ENCODE measurements around the gene KLHL17. TPM values are rescaled to one million over a fixed set of nuclear protein-coding genes. Genes with fewer than 3 reads are reported as not detected.

Gene KLHL17
- total RNA-seq, 1 experiment from 2014 or later, result 32.1 TPM

- peaks cover 41% of the 10 kb centered on the region for H3K27me3 ChIP-seq (ENCODE audit: low read length)
- H2AFZ ChIP-seq (ENCODE audit: low read length), result no peak overlapping the region
- BruUV-seq (replicated peaks), result no TSS peak
- no peak overlapping the region for H3K4me3 ChIP-seq (ENCODE audit: low read length)
- H3K79me2 ChIP-seq (ENCODE audit: low read length), result no peaks in the 10 kb centered on the region
- no peaks in the 10 kb centered on the region for H3K36me3 ChIP-seq (ENCODE audit: low read depth, low read length)
- no peak for DNase-seq
- peaks cover 3% of the 10 kb centered on the region; the same call in 1 of the 2 replicates for H3K4me1 ChIP-seq (ENCODE audit: insufficient read depth, low read length)
- ChIA-PET POLR2A (ENCODE audit: unreplicated experiment) (no interaction called here), CTCF (no interaction called here)
- no peaks in the 10 kb centered on the region for H3K9me2 ChIP-seq (replicated peaks; ENCODE audit: low read length)
- H3F3A ChIP-seq (ENCODE audit: low read length, unreplicated experiment), result no peaks in the 10 kb centered on the region
- TF ChIP-seq EZH2 (IDR thresholded peaks at IDR 0.05; ENCODE audit: low read length, unreplicated experiment) (no peak), EZH2phosphoT487 (IDR thresholded peaks at IDR 0.05; ENCODE audit: borderline replicate concordance, low read length) (no peak), CTCF (conservative IDR thresholded peaks at IDR 0.05; ENCODE audit: low read depth, low read length) (no peak)
- no peak overlapping the region for H3K4me2 ChIP-seq (ENCODE audit: low read length)
- no peak overlapping the region for H3K9ac ChIP-seq (ENCODE audit: low read length)
- intact Hi-C loops (cut with micrococcal nuclease), result no loop called here
- no peak for ATAC-seq
- no peaks in the 10 kb centered on the region for H4K20me1 ChIP-seq (ENCODE audit: low read length)
- no peak overlapping the region for H3K27ac ChIP-seq (ENCODE audit: low read length)
- no peaks in the 10 kb centered on the region for H3K9me3 ChIP-seq (ENCODE audit: low read length)
Observed at GRCh38 chr1:914131-914890, 46.1 kb upstream of the KLHL17 start.

GRCh38 chr1:914891-915280 lies 45.5 kb upstream of the KLHL17 start:
- no TSS peak for BruUV-seq (replicated peaks)
- no peaks in the 10 kb centered on the region for H3F3A ChIP-seq (ENCODE audit: low read length, unreplicated experiment)
- TF ChIP-seq EZH2 (IDR thresholded peaks at IDR 0.05; ENCODE audit: low read length, unreplicated experiment) (no peak), CTCF (conservative IDR thresholded peaks at IDR 0.05; ENCODE audit: low read depth, low read length) (no peak), EZH2phosphoT487 (IDR thresholded peaks at IDR 0.05; ENCODE audit: borderline replicate concordance, low read length) (no peak)
- no peaks in the 10 kb centered on the region for H3K36me3 ChIP-seq (ENCODE audit: low read depth, low read length)
- no peaks in the 10 kb centered on the region for H3K9me3 ChIP-seq (ENCODE audit: low read length)
- H3K4me2 ChIP-seq (ENCODE audit: low read length), result no peak overlapping the region
- H3K27me3 ChIP-seq (ENCODE audit: low read length), result peaks cover 47% of the 10 kb centered on the region
- POLR2A ChIA-PET (ENCODE audit: unreplicated experiment), result no interaction called here
- no peak overlapping the region for H3K4me3 ChIP-seq (ENCODE audit: low read length)
- H2AFZ ChIP-seq (ENCODE audit: low read length), result no peak overlapping the region
- H4K20me1 ChIP-seq (ENCODE audit: low read length), result no peaks in the 10 kb centered on the region
- H3K27ac ChIP-seq (ENCODE audit: low read length), result no peak overlapping the region
- ATAC-seq (no peak), DNase-seq (no peak)
- peaks cover 3% of the 10 kb centered on the region; the same call in 1 of the 2 replicates for H3K4me1 ChIP-seq (ENCODE audit: insufficient read depth, low read length)
- no peak overlapping the region for H3K9ac ChIP-seq (ENCODE audit: low read length)
- intact Hi-C loops (cut with micrococcal nuclease), result no loop called here
- H3K9me2 ChIP-seq (replicated peaks; ENCODE audit: low read length), result no peaks in the 10 kb centered on the region
- H3K79me2 ChIP-seq (ENCODE audit: low read length), result no peaks in the 10 kb centered on the region
- CTCF ChIA-PET, result no interaction called here

Measured in PC-3 (cell line).